HepG2 (cell line): ENCODE data around the gene PRDM10. TPM values are rescaled to one million over a fixed set of nuclear protein-coding genes. Genes with fewer than 3 reads are reported as not detected.

Experiments used
- ARID3A ChIP-seq: IDR thresholded peaks from 2 replicates; pipeline ENCODE4 v1.6.1; 2012; ENCODE audit warnings: low read depth, low read length, improper control_type of control experiment
- ARID5B ChIP-seq: IDR thresholded peaks from 2 replicates; pipeline ENCODE4 v1.4.0; 2020; ENCODE audit warnings: mild to moderate bottlenecking, missing genetic modification reagents
- CEBPG ChIP-seq: IDR thresholded peaks from 2 replicates; pipeline ENCODE4 v1.6.1; 2016
- CREB1 ChIP-seq, 2 experiments: fragments of 450-650 bp in 1 of 2; IDR thresholded peaks; 2 replicates each; pipeline ENCODE4 v1.6.1; 2016 to 2017; ENCODE audit warnings: control low read depth in 1 of 2, mild to moderate bottlenecking in 1 of 2, missing compliant biosample characterization in 1 of 2, missing genetic modification characterization in 1 of 2
- LBX2 ChIP-seq: sonication (generic); formaldehyde crosslinking; IDR thresholded peaks from 2 replicates; pipeline ENCODE4 v1.5.0; 2020; ENCODE audit warnings: missing genetic modification reagents, mild to moderate bottlenecking, borderline replicate concordance
- MTA3 ChIP-seq: sonication (generic); formaldehyde crosslinking; IDR thresholded peaks from 2 replicates; pipeline ENCODE4 v1.4.0; 2020; ENCODE audit warnings: missing genetic modification reagents
- NFYB ChIP-seq: sonication (generic); formaldehyde crosslinking; IDR thresholded peaks from 2 replicates; pipeline ENCODE4 v1.4.0; 2020; ENCODE audit warnings: missing genetic modification reagents
- PAWR ChIP-seq: sonication (generic); formaldehyde crosslinking; IDR thresholded peaks from 2 replicates; pipeline ENCODE4 v1.4.0; 2020; ENCODE audit warnings: missing genetic modification reagents, mild to moderate bottlenecking, borderline replicate concordance
- PRMT3 ChIP-seq: sonication (generic); formaldehyde crosslinking; IDR thresholded peaks from 2 replicates; pipeline ENCODE4 v1.8.1; 2022; ENCODE audit warnings: low read depth, mild to moderate bottlenecking, moderate library complexity, missing genetic modification reagents, borderline replicate concordance
- RELA ChIP-seq: sonication (generic); formaldehyde crosslinking; IDR thresholded peaks from 2 replicates; pipeline ENCODE4 v1.4.0; 2020; ENCODE audit warnings: missing genetic modification reagents
- RXRB ChIP-seq: IDR thresholded peaks from 2 replicates; pipeline ENCODE4 v1.6.1; 2016; ENCODE audit warnings: borderline replicate concordance, missing genetic modification reagents, missing compliant biosample characterization
- SALL1 ChIP-seq: sonication (generic); formaldehyde crosslinking; IDR thresholded peaks from 2 replicates; pipeline ENCODE4 v1.8.0; 2022; ENCODE audit warnings: mild to moderate bottlenecking, missing genetic modification reagents
- SRF ChIP-seq: IDR thresholded peaks from 2 replicates; pipeline ENCODE4 v1.6.1; 2011; ENCODE audit warnings: mild to moderate bottlenecking, low read depth, low read length, moderate library complexity
- TOE1 ChIP-seq: sonication (generic); formaldehyde crosslinking; IDR thresholded peaks from 2 replicates; pipeline ENCODE4 v1.4.0; 2020; ENCODE audit warnings: mild to moderate bottlenecking, missing genetic modification reagents
- USF2 ChIP-seq, 2 experiments: sonication (generic) in 1 of 2; formaldehyde crosslinking in 1 of 2; IDR thresholded peaks; 2 replicates each; pipeline versions ENCODE4 v1.5.1 to v1.6.1; 2011 to 2020; ENCODE audit warnings: borderline replicate concordance in 1 of 2, low read depth in 1 of 2, low read length in 1 of 2, mild to moderate bottlenecking in 1 of 2, missing genetic modification reagents in 1 of 2, moderate library complexity in 1 of 2
- ZBTB21 ChIP-seq: sonication (generic); formaldehyde crosslinking; IDR thresholded peaks from 2 replicates; pipeline ENCODE4 v1.4.0; 2020; ENCODE audit warnings: missing genetic modification reagents
- ZNF710 ChIP-seq: sonication (generic); formaldehyde crosslinking; IDR thresholded peaks from 2 replicates; pipeline ENCODE4 v1.5.0; 2020; ENCODE audit warnings: mild to moderate bottlenecking, missing genetic modification reagents, borderline replicate concordance
- ZNF746 ChIP-seq: sonication (generic); formaldehyde crosslinking; IDR thresholded peaks from 2 replicates; pipeline ENCODE4 v1.8.0; 2022; ENCODE audit warnings: mild to moderate bottlenecking, missing genetic modification reagents
- polyA plus RNA-seq, 8 experiments: library from polyadenylated mRNA; depleted of rRNA in 3 of 8; stranded (reverse) in 7 of 8; unstranded in 1 of 8; fragments of >200 nt; fragmentation: Illumina TruSeq in 4 of 8; extraction: Trizol in 4 of 8; gene quantifications; 2 replicates each; pipeline versions ENCODE4 v1.2.1 to v1.2.3, GENCODE V29; 2011 to 2016; ENCODE audit warnings: low read depth in 4 of 8, missing spikeins in 1 of 8, mixed read lengths in 1 of 8; ENCODE audit not compliant: insufficient read depth in 1 of 8
- total RNA-seq, 5 experiments: library from RNA; depleted of rRNA; stranded (reverse); fragments of >200 nt; fragmentation: Illumina TruSeq; extraction: Trizol; gene quantifications; 2 replicates each; pipeline ENCODE4 v1.2.3, GENCODE V29; 2016; ENCODE audit warnings: low read depth in 1 of 5

PRDM10 gene
- total and polyA plus RNA-seq, 2 of the 13 experiments (the other 11 are each of a cell fraction or from before 2014, with no cell fraction given): 5.7 to 5.8 TPM

- TF ChIP-seq ARID3A (peak; percentile 78), RELA (no peak), PAWR (CRISPR knock-in tag) (no peak), ZNF710 (CRISPR knock-in tag) (no peak), PRMT3 (CRISPR knock-in tag) (no peak), LBX2 (CRISPR knock-in tag) (no peak), SALL1 (CRISPR knock-in tag) (peak; percentile 71; the same call in 1 of the 2 replicates), CREB1 (IDR thresholded peaks at IDR 0.05) (peak; percentile 56), CREB1 (CRISPR knock-in tag; IDR thresholded peaks at IDR 0.05) (no peak), ARID5B (CRISPR knock-in tag) (peak; percentile 65), RXRB (0 out of 2 replicates have a peak, but pooled peaks have one; percentile 51), SRF (no peak), ZBTB21 (CRISPR knock-in tag) (no peak), TOE1 (CRISPR knock-in tag) (no peak), ZNF746 (CRISPR knock-in tag) (no peak), CEBPG (CRISPR knock-in tag) (peak; percentile 46), NFYB (CRISPR knock-in tag) (no peak), USF2 (IDR thresholded peaks at IDR 0.05; ENCODE audit: low read depth, low read length) (no peak), USF2 (CRISPR knock-in tag; IDR thresholded peaks at IDR 0.05; ENCODE audit: borderline replicate concordance) (peak; percentile 33; the same call in 1 of the 2 replicates), MTA3 (CRISPR knock-in tag) (no peak)
These were observed 140.7 kb downstream of the PRDM10 start (continued) for GRCh38 chr11:129861702-129862522.
